Endodermal cell (in vitro differentiated cells): ENCODE data around the gene RBM45. TPM values are rescaled to one million over a fixed set of nuclear protein-coding genes. Genes with fewer than 3 reads are reported as not detected.

Experiments used
- DNase-seq: peaks from one replicate; pipeline ENCODE4 v3.0.0-alpha.2; 2017
- H3K27ac ChIP-seq: 2 replicates; pipeline ENCODE4 v1.5.1; 2013; ENCODE audit warnings: mild to moderate bottlenecking, low read depth, low read length, moderate library complexity
- H3K27me3 ChIP-seq: 2 replicates; pipeline ENCODE4 v1.6.1; 2013; ENCODE audit warnings: mild to moderate bottlenecking, low read length, moderate library complexity; ENCODE audit not compliant: insufficient read depth, control insufficient read depth, poor library complexity, severe bottlenecking
- H3K36me3 ChIP-seq: 2 replicates; pipeline ENCODE4 v1.7.0; 2013; ENCODE audit warnings: mild to moderate bottlenecking, low read length, moderate library complexity; ENCODE audit not compliant: control insufficient read depth, insufficient read depth
- H3K4me1 ChIP-seq: one replicate; pipeline ENCODE4 v1.7.0; 2013; ENCODE audit warnings: low read length; ENCODE audit not compliant: control insufficient read depth, insufficient read depth
- H3K4me3 ChIP-seq: 2 replicates; pipeline ENCODE4 v1.5.1; 2013; ENCODE audit warnings: mild to moderate bottlenecking, low read length, moderate library complexity
- H3K9ac ChIP-seq: 2 replicates; pipeline ENCODE4 v1.6.1; 2013; ENCODE audit warnings: mild to moderate bottlenecking, low read length, moderate library complexity; ENCODE audit not compliant: poor library complexity, severe bottlenecking; ENCODE audit errors: extremely low read depth
- H3K9me3 ChIP-seq: 2 replicates; pipeline ENCODE4 v1.6.1; 2013; ENCODE audit warnings: mild to moderate bottlenecking, low read length, moderate library complexity; ENCODE audit not compliant: control insufficient read depth
- H3K27ac Mint-ChIP-seq: 2 replicates; pipeline ENCODE4 v1.8.0; 2020; ENCODE audit warnings: mixed read lengths
- H3K27me3 Mint-ChIP-seq: 2 replicates; pipeline ENCODE4 v1.8.0; 2021; ENCODE audit warnings: mild to moderate bottlenecking, mixed read lengths; ENCODE audit not compliant: insufficient read depth
- H3K36me3 Mint-ChIP-seq: 2 replicates; pipeline ENCODE4 v1.8.0; 2020; ENCODE audit warnings: low read depth, mixed read lengths
- H3K4me1 Mint-ChIP-seq: 2 replicates; pipeline ENCODE4 v1.8.0; 2020; ENCODE audit warnings: mixed read lengths
- H3K4me3 Mint-ChIP-seq: 2 replicates; pipeline ENCODE4 v1.8.0; 2020; ENCODE audit warnings: mild to moderate bottlenecking, moderate library complexity, mixed read lengths
- H3K9me3 Mint-ChIP-seq: 2 replicates; pipeline ENCODE4 v1.8.0; 2020; ENCODE audit warnings: mild to moderate bottlenecking, mixed read lengths
- WGBS, 2 experiments: methylation state at CpG; one replicate each; pipeline versions ENCODE4 v1.1.5 to v1.1.7; 2013; ENCODE audit warnings: missing lambda C conversion rate in 2 of 2, mixed read lengths in 1 of 2; ENCODE audit not compliant: insufficient coverage in 1 of 2, insufficient read length in 1 of 2; 5-methylcytosine and 5-hydroxymethylcytosine counted together
- total RNA-seq, 2 donors: library from RNA; stranded (reverse); fragmentation: NEBNext Ultra II Directional in 1 of 2; extraction: Animal tissue kit (Norgen Biotek cat#: 25700) in 1 of 2; gene quantifications; 2 replicates in 1 of 2; 3 replicates in 1 of 2; pipeline ENCODE4 v1.2.1, GENCODE V29; 2021
- TF ChIP-seq, protein P1 (sequence below): fragments of 200-600 bp; sonication (generic); conservative IDR thresholded peaks from 2 replicates; pipeline ENCODE4 v1.5.0; 2021; ENCODE audit warnings: antibody characterized with exemption, mild to moderate bottlenecking

RBM45 gene
- total RNA-seq, 2 donors from 2014 or later: 13.7 to 14.9 TPM

DNA sequence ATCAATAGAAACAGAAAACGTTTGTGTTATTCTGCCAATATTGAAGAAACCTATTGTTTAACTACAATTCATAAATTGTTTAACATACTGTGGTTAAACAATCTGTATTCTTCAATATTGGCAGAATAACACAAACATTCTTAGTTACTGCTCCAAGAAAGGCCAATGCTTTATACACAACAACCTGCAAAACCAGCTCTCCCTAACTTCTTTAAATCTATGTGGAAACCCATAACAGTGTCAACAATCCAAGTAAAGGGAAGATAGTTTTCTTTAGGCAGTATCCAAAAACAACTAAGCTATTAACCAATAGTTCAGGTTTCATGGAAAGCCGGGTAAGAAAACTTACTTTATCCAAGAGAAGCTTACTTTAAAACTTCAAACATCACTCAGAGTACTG is 6.2 kb upstream of the RBM45 start:
- H3K9me3 ChIP-seq: no peaks in the 10 kb centered on the region
- H3K4me3 ChIP-seq: no peak overlapping the region
- H3K27ac ChIP-seq: no peak overlapping the region
- Mint-ChIP-seq H3K4me3 (no peak overlapping the region), H3K9me3 (no peaks in the 10 kb centered on the region), H3K4me1 (no peaks in the 10 kb centered on the region), H3K27me3 (no peaks in the 10 kb centered on the region), H3K36me3 (no peaks in the 10 kb centered on the region), H3K27ac (no peak overlapping the region)
- no peaks in the 10 kb centered on the region for H3K4me1 ChIP-seq
- TF ChIP-seq, protein P1, sequence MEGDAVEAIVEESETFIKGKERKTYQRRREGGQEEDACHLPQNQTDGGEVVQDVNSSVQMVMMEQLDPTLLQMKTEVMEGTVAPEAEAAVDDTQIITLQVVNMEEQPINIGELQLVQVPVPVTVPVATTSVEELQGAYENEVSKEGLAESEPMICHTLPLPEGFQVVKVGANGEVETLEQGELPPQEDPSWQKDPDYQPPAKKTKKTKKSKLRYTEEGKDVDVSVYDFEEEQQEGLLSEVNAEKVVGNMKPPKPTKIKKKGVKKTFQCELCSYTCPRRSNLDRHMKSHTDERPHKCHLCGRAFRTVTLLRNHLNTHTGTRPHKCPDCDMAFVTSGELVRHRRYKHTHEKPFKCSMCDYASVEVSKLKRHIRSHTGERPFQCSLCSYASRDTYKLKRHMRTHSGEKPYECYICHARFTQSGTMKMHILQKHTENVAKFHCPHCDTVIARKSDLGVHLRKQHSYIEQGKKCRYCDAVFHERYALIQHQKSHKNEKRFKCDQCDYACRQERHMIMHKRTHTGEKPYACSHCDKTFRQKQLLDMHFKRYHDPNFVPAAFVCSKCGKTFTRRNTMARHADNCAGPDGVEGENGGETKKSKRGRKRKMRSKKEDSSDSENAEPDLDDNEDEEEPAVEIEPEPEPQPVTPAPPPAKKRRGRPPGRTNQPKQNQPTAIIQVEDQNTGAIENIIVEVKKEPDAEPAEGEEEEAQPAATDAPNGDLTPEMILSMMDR: no peak
- H3K9ac ChIP-seq: no peak overlapping the region
- WGBS, 2 experiments: 85 to 100% methylated on average over 1 to 2 of the region's 2 CpGs
- H3K36me3 ChIP-seq: no peaks in the 10 kb centered on the region
- DNase-seq: no peak
- no peaks in the 10 kb centered on the region for H3K27me3 ChIP-seq

GRCh38 chr2:178108176-178108575 is 4.1 kb upstream of the RBM45 start:
- TF ChIP-seq, protein P1: no peak
- Histone ChIP-seq H3K27ac (no peak overlapping the region), H3K36me3 (no peaks in the 10 kb centered on the region), H3K4me3 (no peak overlapping the region), H3K4me1 (no peaks in the 10 kb centered on the region), H3K9ac (no peak overlapping the region), H3K27me3 (no peaks in the 10 kb centered on the region), H3K9me3 (no peaks in the 10 kb centered on the region)
- no peak overlapping the region for H3K4me3 Mint-ChIP-seq
- H3K9me3 Mint-ChIP-seq: no peaks in the 10 kb centered on the region
- no peaks in the 10 kb centered on the region for H3K36me3 Mint-ChIP-seq
- no peak overlapping the region for H3K27ac Mint-ChIP-seq
- WGBS, 2 experiments: 90 to 94% methylated on average over 8 to 21 of the region's 21 CpGs
- no peak for DNase-seq
- no peaks in the 10 kb centered on the region for H3K27me3 Mint-ChIP-seq
- no peaks in the 10 kb centered on the region for H3K4me1 Mint-ChIP-seq

DNA sequence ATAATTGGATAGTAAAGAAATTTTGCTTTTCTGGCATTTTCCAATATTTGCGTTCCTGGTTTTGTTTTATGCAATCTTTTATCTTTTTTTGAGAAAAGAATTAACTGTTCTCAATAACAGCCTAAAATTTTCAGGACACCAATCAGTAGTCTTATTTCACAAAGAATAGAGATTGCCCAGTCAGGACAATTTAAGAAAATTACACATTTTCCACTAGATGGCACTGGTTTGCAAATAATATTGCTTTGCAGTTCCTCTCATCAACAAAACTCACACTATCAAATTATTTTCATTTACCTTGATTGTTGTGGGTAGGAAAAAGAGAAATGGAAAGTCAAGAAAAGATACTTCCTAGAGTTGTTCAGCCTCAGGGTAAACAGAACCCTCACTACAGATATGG is 2.4 kb upstream of the RBM45 start:
- no peaks in the 10 kb centered on the region for H3K9me3 Mint-ChIP-seq
- no peak for DNase-seq
- H3K4me3 Mint-ChIP-seq: no peak overlapping the region

More for the DNA sequence above, 2.4 kb upstream of the RBM45 start:
- WGBS, 2 experiments: 17% methylated on average over 1 of the region's 1 CpG; no CpG with 5 or more reads in 1 of the 2 experiments
- Mint-ChIP-seq H3K27ac (no peak overlapping the region), H3K4me1 (no peaks in the 10 kb centered on the region), H3K27me3 (no peaks in the 10 kb centered on the region), H3K36me3 (no peaks in the 10 kb centered on the region)
- Histone ChIP-seq H3K4me3 (no peak overlapping the region), H3K27me3 (no peaks in the 10 kb centered on the region), H3K36me3 (no peaks in the 10 kb centered on the region), H3K4me1 (no peaks in the 10 kb centered on the region), H3K9ac (no peak overlapping the region), H3K27ac (no peak overlapping the region), H3K9me3 (no peaks in the 10 kb centered on the region)
- TF ChIP-seq, protein P1: peak; percentile 71
